Measurements from ENCODE around the gene AADACL4.

DNA sequence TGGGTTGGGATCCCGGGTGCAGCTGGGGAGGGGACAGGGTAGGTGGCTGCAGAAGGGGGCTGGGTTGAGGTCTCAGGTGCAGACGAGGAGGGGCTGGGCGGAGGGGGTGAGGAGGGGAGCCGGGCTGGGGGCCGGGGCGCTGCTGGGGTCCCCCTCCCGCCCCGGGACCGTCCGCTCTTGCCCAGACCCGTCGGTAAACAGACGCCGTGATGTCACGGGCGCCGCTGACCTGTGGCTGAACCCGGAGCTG is 48.2 kb upstream of the AADACL4 start:
- TF ChIP-seq POLR2A (IDR thresholded peaks at IDR 0.05), result no peak
- TF ChIP-seq, protein P1, sequence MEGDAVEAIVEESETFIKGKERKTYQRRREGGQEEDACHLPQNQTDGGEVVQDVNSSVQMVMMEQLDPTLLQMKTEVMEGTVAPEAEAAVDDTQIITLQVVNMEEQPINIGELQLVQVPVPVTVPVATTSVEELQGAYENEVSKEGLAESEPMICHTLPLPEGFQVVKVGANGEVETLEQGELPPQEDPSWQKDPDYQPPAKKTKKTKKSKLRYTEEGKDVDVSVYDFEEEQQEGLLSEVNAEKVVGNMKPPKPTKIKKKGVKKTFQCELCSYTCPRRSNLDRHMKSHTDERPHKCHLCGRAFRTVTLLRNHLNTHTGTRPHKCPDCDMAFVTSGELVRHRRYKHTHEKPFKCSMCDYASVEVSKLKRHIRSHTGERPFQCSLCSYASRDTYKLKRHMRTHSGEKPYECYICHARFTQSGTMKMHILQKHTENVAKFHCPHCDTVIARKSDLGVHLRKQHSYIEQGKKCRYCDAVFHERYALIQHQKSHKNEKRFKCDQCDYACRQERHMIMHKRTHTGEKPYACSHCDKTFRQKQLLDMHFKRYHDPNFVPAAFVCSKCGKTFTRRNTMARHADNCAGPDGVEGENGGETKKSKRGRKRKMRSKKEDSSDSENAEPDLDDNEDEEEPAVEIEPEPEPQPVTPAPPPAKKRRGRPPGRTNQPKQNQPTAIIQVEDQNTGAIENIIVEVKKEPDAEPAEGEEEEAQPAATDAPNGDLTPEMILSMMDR (IDR thresholded peaks at IDR 0.05), result no peak

Data from heart left ventricle (tissue), 13 donors.